ENCODE results near the gene RALGPS1. TPM values are rescaled to one million over a fixed set of nuclear protein-coding genes. Genes with fewer than 3 reads are reported as not detected.

Gene RALGPS1
- total and polyA plus RNA-seq, 2 donors (not counting 1 experiment from before 2014, with no cell fraction given), result 2.0 to 5.9 TPM

DNA sequence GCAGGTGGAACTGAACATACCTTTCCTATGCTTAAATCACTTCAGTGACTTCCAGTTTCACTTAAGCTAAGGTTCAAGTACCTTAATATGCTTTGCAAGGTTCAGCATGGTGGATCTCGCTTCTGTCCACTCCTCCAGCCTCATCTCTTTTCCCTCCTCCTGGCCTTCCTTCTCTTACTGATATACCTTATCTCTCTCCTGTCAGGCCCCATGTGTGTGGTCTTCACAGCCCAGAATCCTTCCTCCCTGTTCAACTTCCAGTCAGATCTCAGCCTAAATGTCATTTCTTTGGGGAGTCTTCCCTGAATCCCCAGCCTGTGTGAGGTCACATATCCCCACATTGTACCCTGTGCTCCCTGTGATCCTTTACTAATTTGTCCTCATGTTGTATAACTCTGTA is 120.1 kb downstream of the RALGPS1 start:
- H3K9me3 ChIP-seq (ENCODE audit: control insufficient read depth, insufficient read depth, low read depth, low read length), result no peaks in the 10 kb centered on the region
- no peak overlapping the region for H2AFZ ChIP-seq (ENCODE audit: low read length)
- TF ChIP-seq EZH2 (IDR thresholded peaks at IDR 0.05; ENCODE audit: low read length, missing control alignments), result no peak
- TF ChIP-seq, protein P1, sequence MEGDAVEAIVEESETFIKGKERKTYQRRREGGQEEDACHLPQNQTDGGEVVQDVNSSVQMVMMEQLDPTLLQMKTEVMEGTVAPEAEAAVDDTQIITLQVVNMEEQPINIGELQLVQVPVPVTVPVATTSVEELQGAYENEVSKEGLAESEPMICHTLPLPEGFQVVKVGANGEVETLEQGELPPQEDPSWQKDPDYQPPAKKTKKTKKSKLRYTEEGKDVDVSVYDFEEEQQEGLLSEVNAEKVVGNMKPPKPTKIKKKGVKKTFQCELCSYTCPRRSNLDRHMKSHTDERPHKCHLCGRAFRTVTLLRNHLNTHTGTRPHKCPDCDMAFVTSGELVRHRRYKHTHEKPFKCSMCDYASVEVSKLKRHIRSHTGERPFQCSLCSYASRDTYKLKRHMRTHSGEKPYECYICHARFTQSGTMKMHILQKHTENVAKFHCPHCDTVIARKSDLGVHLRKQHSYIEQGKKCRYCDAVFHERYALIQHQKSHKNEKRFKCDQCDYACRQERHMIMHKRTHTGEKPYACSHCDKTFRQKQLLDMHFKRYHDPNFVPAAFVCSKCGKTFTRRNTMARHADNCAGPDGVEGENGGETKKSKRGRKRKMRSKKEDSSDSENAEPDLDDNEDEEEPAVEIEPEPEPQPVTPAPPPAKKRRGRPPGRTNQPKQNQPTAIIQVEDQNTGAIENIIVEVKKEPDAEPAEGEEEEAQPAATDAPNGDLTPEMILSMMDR (conservative IDR thresholded peaks at IDR 0.05 in 1 of 2, IDR thresholded peaks at IDR 0.05 in 1 of 2; ENCODE audit: low read depth in 1 of 2, low read length in 2 of 2), result no peak
- H3K27ac ChIP-seq (ENCODE audit: insufficient read depth, low read length), result peak overlapping the region; percentile 71
- no peaks in the 10 kb centered on the region for H4K20me1 ChIP-seq (ENCODE audit: control insufficient read depth, extremely low read depth, insufficient read depth, low read length)
- H3K9ac ChIP-seq (ENCODE audit: insufficient read depth, low read length), result no peak overlapping the region
- H3K4me1 ChIP-seq (ENCODE audit: control insufficient read depth, extremely low read depth, insufficient read depth, low read length), result peaks cover 15% of the 10 kb centered on the region
- H3K27me3 ChIP-seq (ENCODE audit: control insufficient read depth, insufficient read depth, low read length), result no peaks in the 10 kb centered on the region
- H3K79me2 ChIP-seq (ENCODE audit: control insufficient read depth, insufficient read depth, low read length), result no peaks in the 10 kb centered on the region
- DNase-seq (ENCODE audit: low read depth in 2 of 2), result no peak
- H3K36me3 ChIP-seq (ENCODE audit: control insufficient read depth, insufficient read depth, low read length), result no peaks in the 10 kb centered on the region
- no peak overlapping the region for H3K4me3 ChIP-seq (replicated peaks in 1 of 4; ENCODE audit: control extremely low read depth in 1 of 4, insufficient read depth in 1 of 4, low read depth in 3 of 4, low read length in 4 of 4)
- no peak overlapping the region for H3K4me2 ChIP-seq (ENCODE audit: extremely low read depth, insufficient read depth, low read length)

DNA sequence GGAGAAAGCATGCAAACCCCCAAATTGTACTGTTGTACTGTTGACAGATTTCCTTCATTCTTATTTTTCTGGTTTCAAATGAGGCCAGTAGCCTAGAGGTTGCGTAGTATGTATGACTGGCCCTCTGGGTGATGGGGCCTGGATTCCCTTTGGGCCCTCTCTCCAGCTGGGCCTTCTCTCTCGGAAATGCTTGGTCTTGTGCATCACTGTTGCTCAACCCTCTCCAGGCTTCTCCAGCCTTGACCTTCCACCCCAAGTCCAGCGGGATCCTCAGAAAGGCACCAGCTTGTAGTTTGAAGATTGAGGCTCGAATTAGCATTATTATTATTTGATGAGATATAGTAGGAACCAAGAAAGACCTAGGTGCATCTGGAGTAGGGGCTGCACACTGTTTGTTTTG is 120.8 kb downstream of the RALGPS1 start:
- Histone ChIP-seq H3K27ac (ENCODE audit: insufficient read depth, low read length) (peak overlapping the region; percentile 71), H3K9me3 (ENCODE audit: control insufficient read depth, insufficient read depth, low read depth, low read length) (no peaks in the 10 kb centered on the region), H3K4me1 (ENCODE audit: control insufficient read depth, extremely low read depth, insufficient read depth, low read length) (peaks cover 15% of the 10 kb centered on the region), H3K36me3 (ENCODE audit: control insufficient read depth, insufficient read depth, low read length) (no peaks in the 10 kb centered on the region), H2AFZ (ENCODE audit: low read length) (no peak overlapping the region), H3K9ac (ENCODE audit: insufficient read depth, low read length) (no peak overlapping the region), H3K4me3 (replicated peaks in 1 of 4; ENCODE audit: control extremely low read depth in 1 of 4, insufficient read depth in 1 of 4, low read depth in 3 of 4, low read length in 4 of 4) (no peak overlapping the region), H3K4me2 (ENCODE audit: extremely low read depth, insufficient read depth, low read length) (no peak overlapping the region), H3K27me3 (ENCODE audit: control insufficient read depth, insufficient read depth, low read length) (no peaks in the 10 kb centered on the region), H4K20me1 (ENCODE audit: control insufficient read depth, extremely low read depth, insufficient read depth, low read length) (no peaks in the 10 kb centered on the region), H3K79me2 (ENCODE audit: control insufficient read depth, insufficient read depth, low read length) (no peaks in the 10 kb centered on the region)
- peak in 1 of 2 donors; percentile 90 for DNase-seq (ENCODE audit: low read depth in 2 of 2)
- TF ChIP-seq EZH2 (IDR thresholded peaks at IDR 0.05; ENCODE audit: low read length, missing control alignments), result no peak
- TF ChIP-seq, protein P1 (conservative IDR thresholded peaks at IDR 0.05 in 1 of 2, IDR thresholded peaks at IDR 0.05 in 1 of 2; ENCODE audit: low read depth in 1 of 2, low read length in 2 of 2), result no peak

DNA sequence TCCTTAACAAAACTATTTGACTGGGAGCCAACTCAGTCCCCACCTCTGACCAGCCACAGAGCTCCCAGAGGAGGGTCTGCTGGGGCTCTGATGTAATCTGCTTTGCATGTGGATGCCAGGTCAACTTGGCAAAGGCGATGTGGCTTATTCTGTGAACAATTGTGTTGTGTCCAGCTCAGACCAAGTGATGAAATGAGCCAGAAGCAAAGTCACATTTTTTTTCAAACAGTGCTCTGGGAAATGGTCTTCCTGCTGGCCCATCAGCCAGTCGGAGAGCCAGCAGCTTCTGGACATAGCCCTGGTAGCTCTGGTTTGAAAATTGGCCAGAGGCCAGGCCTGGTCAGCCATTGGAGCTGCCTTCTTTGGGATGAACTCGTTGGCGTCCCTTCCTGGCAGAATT is 121.4 kb downstream of the RALGPS1 start:
- H3K27me3 ChIP-seq (ENCODE audit: control insufficient read depth, insufficient read depth, low read length), result no peaks in the 10 kb centered on the region
- peak overlapping the region; percentile 20 for H3K9ac ChIP-seq (ENCODE audit: insufficient read depth, low read length)
- no peaks in the 10 kb centered on the region for H3K79me2 ChIP-seq (ENCODE audit: control insufficient read depth, insufficient read depth, low read length)
- no peak overlapping the region for H3K4me3 ChIP-seq (replicated peaks in 1 of 4; ENCODE audit: control extremely low read depth in 1 of 4, insufficient read depth in 1 of 4, low read depth in 3 of 4, low read length in 4 of 4)
- H3K4me1 ChIP-seq (ENCODE audit: control insufficient read depth, extremely low read depth, insufficient read depth, low read length), result peaks cover 15% of the 10 kb centered on the region
- TF ChIP-seq, protein P1 (conservative IDR thresholded peaks at IDR 0.05 in 1 of 2, IDR thresholded peaks at IDR 0.05 in 1 of 2; ENCODE audit: low read depth in 1 of 2, low read length in 2 of 2), result no peak
- no peak for TF ChIP-seq EZH2 (IDR thresholded peaks at IDR 0.05; ENCODE audit: low read length, missing control alignments)
- H3K27ac ChIP-seq (ENCODE audit: insufficient read depth, low read length), result peak overlapping the region; percentile 70
- no peaks in the 10 kb centered on the region for H3K36me3 ChIP-seq (ENCODE audit: control insufficient read depth, insufficient read depth, low read length)
- no peaks in the 10 kb centered on the region for H4K20me1 ChIP-seq (ENCODE audit: control insufficient read depth, extremely low read depth, insufficient read depth, low read length)
- H2AFZ ChIP-seq (ENCODE audit: low read length), result no peak overlapping the region
- peak; percentile 38 to 74 for DNase-seq (ENCODE audit: low read depth in 2 of 2)
- H3K9me3 ChIP-seq (ENCODE audit: control insufficient read depth, insufficient read depth, low read depth, low read length), result no peaks in the 10 kb centered on the region
- no peak overlapping the region for H3K4me2 ChIP-seq (ENCODE audit: extremely low read depth, insufficient read depth, low read length)

All from fibroblast of lung (primary cell).